GM12801 (cell line): ENCODE results near the gene CMYA5.

Experiments used
- TF ChIP-seq, protein P1 (sequence below): IDR thresholded peaks from one replicate; pipeline ENCODE4 v1.5.1; 2011; ENCODE audit warnings: control low read depth; ENCODE audit not compliant: insufficient read length; ENCODE audit errors: extremely low read depth

CMYA5 gene

DNA sequence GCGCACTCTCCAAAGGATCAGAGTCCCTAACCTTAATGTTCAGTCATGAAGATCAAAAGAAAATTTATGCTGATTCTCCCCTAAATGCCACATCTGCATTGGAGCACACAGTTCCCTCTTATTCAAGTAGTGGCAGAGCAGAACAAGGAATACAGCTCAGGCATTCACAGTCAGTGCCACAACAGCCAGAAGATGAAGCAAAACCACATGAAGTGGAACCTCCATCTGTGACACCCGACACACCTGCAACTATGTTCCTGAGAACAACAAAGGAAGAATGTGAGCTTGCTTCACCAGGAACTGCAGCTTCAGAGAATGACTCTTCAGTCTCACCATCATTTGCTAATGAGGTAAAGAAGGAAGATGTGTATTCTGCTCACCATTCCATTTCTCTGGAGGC, 40.0 kb downstream of the CMYA5 start:
- TF ChIP-seq, protein P1, sequence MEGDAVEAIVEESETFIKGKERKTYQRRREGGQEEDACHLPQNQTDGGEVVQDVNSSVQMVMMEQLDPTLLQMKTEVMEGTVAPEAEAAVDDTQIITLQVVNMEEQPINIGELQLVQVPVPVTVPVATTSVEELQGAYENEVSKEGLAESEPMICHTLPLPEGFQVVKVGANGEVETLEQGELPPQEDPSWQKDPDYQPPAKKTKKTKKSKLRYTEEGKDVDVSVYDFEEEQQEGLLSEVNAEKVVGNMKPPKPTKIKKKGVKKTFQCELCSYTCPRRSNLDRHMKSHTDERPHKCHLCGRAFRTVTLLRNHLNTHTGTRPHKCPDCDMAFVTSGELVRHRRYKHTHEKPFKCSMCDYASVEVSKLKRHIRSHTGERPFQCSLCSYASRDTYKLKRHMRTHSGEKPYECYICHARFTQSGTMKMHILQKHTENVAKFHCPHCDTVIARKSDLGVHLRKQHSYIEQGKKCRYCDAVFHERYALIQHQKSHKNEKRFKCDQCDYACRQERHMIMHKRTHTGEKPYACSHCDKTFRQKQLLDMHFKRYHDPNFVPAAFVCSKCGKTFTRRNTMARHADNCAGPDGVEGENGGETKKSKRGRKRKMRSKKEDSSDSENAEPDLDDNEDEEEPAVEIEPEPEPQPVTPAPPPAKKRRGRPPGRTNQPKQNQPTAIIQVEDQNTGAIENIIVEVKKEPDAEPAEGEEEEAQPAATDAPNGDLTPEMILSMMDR = no peak

GRCh38 chr5:79730564-79730963, 40.9 kb downstream of the CMYA5 start:
- TF ChIP-seq, protein P1 = no peak

GRCh38 chr5:79731775-79732174, 42.1 kb downstream of the CMYA5 start:
- TF ChIP-seq, protein P1 = no peak

GRCh38 chr5:79736528-79737514, 47.2 kb downstream of the CMYA5 start:
- TF ChIP-seq, protein P1 = no peak

DNA sequence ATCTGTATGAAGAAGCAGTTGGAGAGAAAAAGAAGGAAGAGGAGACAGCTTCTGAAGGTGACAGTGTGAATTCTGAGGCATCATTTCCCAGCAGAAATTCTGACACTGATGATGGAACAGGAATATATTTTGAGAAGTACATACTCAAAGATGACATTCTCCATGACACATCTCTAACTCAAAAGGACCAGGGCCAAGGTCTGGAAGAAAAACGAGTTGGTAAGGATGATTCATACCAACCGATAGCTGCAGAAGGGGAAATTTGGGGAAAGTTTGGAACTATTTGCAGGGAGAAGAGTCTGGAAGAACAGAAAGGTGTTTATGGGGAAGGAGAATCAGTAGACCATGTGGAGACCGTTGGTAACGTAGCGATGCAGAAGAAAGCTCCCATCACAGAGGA, 48.7 kb downstream of the CMYA5 start:
- TF ChIP-seq, protein P1 = no peak

- TF ChIP-seq, protein P1 = no peak
These were observed 53.0 kb downstream of the CMYA5 start for GRCh38 chr5:79742549-79743136.

DNA sequence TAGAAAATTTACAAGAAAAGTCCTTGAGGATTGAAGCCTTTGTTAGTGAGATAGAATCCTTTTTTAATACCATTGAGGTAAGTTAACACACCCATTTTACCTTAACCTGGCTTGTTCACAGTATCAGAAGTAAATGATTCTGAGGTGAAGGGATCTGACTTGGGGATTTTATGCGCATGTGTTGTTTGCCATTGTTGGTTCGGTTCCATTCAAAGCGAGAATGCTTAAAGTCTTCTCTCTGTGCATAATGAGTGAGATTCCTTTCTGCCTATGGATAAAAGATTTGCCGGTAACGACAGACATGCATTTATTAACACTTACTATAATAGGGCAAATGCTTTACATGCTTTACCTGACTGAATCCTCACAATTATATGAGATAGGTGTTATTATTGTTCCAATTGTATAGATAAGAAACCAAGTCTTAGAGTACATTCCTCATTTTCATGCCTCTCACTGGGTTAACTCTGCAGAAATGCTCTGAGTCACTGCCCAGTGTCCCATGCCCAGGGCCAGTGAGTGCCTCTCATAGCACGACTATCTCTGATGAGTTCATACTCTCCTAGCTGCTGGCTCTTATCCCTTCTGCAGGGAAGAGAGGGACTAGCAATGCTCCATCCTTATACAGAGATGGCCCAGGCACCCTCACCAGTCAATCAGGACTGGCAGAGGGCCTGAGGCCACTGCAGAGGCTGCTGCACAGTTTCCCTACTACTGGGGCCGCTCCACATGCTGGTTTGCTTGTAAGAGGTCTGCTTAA, 54.4 kb downstream of the CMYA5 start:
- TF ChIP-seq, protein P1 = no peak
